Erythroblast (primary cell): ENCODE results near the gene PCSK7.

ENCODE experiments used
- GATA1 ChIP-seq: IDR thresholded peaks from 2 replicates; pipeline ENCODE4 v1.6.1; 2011; ENCODE audit warnings: low read depth, mild to moderate bottlenecking, control low read depth, low read length, moderate library complexity
- POLR2A ChIP-seq: IDR thresholded peaks from 2 replicates; pipeline ENCODE4 v1.6.1; 2011; ENCODE audit warnings: mild to moderate bottlenecking, low read length

GRCh38 chr11:117217141-117218084, 14.5 kb downstream of the PCSK7 start:
- TF ChIP-seq POLR2A = no peak
- TF ChIP-seq GATA1 = no peak
